ENCODE data around the gene SPEM3.

SPEM3 gene

DNA sequence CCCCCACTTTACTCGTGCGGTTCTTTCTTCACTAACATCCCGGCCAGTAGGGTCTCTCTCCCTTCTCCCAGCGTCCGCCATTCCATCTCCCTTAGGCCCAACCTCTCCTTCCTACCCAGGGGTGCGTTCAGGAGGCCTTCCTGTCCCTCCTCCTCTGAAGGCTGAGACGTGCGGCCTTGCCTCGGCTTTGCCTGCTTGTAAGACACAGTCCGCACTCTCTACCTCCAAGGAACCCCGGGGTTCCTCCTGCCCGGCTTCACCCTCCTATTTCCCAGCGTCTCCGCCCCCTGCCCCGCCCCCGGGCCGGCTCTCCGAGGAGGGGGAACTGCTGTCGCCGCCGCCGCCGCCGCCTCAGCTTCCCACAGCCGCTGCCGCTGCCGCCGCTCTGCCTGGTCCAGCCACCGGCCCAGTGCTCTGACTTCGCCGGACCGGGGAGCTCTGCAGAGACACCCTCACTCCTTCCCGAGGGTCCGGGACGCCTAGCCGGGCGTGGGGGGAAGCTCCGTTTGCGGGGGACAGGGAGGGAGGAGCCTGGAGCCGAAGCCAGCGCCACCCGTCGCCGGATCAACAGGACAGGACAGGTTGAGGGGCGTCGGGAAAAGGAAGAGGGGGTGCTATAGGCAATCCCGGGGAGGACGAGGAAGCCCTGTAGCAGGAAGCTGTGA, 9.4 kb downstream of the SPEM3 start:
- H3K36me3 ChIP-seq (ENCODE audit: insufficient read depth, low read length) = peaks cover 4% of the 10 kb centered on the region; the same call in 1 of the 2 replicates
- H2AFZ ChIP-seq (ENCODE audit: low read depth, low read length) = no peak overlapping the region
- DNase-seq (no peak), ATAC-seq (ENCODE audit: insufficient read depth, low read depth) (no peak)
- H3K4me1 ChIP-seq (ENCODE audit: insufficient read depth, low read length) = peaks cover 17% of the 10 kb centered on the region
- H3K9me3 ChIP-seq (ENCODE audit: insufficient read depth, low read length, severe bottlenecking) = no peaks in the 10 kb centered on the region
- H3K79me2 ChIP-seq (ENCODE audit: insufficient read depth, low read length) = peaks cover 15% of the 10 kb centered on the region
- TF ChIP-seq, protein P1, sequence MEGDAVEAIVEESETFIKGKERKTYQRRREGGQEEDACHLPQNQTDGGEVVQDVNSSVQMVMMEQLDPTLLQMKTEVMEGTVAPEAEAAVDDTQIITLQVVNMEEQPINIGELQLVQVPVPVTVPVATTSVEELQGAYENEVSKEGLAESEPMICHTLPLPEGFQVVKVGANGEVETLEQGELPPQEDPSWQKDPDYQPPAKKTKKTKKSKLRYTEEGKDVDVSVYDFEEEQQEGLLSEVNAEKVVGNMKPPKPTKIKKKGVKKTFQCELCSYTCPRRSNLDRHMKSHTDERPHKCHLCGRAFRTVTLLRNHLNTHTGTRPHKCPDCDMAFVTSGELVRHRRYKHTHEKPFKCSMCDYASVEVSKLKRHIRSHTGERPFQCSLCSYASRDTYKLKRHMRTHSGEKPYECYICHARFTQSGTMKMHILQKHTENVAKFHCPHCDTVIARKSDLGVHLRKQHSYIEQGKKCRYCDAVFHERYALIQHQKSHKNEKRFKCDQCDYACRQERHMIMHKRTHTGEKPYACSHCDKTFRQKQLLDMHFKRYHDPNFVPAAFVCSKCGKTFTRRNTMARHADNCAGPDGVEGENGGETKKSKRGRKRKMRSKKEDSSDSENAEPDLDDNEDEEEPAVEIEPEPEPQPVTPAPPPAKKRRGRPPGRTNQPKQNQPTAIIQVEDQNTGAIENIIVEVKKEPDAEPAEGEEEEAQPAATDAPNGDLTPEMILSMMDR (IDR thresholded peaks at IDR 0.05; ENCODE audit: borderline replicate concordance, extremely low read depth, low read length, poor library complexity, severe bottlenecking) = no peak
- TF ChIP-seq EZH2 (IDR thresholded peaks at IDR 0.05; ENCODE audit: borderline replicate concordance, low read depth, low read length, severe bottlenecking) = no peak
- no peak overlapping the region for H3K9ac ChIP-seq (ENCODE audit: low read depth, low read length)
- no peak overlapping the region for H3K4me2 ChIP-seq (ENCODE audit: insufficient read depth, low read length)
- no peak overlapping the region for H3K27ac ChIP-seq (ENCODE audit: low read length)
- H4K20me1 ChIP-seq (ENCODE audit: insufficient read depth, low read length) = no peaks in the 10 kb centered on the region
- H3K27me3 ChIP-seq (ENCODE audit: insufficient read depth, low read length, poor library complexity) = no peaks in the 10 kb centered on the region
- no peak overlapping the region for H3K4me3 ChIP-seq (ENCODE audit: low read depth in 1 of 2, low read length in 2 of 2)

DNA sequence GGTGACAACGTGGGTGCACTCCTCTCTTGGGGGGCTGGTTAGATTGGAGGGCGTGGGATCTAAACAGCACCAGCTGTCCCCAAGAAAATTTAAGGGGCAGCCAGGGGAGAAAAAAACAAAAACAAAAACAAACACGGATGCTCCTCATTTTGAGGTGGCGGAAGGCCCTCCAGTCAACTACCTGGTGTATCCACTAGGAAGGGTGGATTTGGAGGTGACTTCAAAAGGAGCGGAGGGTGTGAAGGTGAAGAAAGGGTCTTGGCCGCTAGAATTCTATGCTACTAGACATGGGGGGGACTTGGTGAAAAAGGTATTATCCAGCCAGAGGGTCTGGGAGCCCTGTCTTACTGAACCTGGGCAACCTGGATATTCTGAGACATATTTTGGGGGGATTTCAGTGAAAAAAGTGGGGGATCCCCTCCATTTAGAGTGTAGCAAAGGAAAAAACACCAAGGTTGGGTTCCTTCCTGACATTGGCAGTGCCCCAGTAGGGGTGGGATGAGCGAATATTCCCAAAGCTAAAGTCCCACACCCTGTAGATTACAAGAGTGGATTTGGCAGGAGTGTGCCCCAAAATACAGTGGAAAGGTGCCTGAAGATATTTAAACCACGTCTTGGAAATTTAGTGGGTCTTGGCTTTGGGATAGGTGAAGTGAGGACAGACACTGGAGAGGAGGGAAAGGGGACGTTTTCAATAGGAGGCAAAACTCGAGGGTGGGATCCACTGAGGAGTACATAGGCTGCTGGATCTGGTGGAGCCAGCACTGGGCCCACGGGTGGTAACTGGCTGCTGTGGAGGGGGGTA, 10.2 kb downstream of the SPEM3 start:
- H3K79me2 ChIP-seq (ENCODE audit: insufficient read depth, low read length) = peaks cover 15% of the 10 kb centered on the region
- H3K4me1 ChIP-seq (ENCODE audit: insufficient read depth, low read length) = peaks cover 17% of the 10 kb centered on the region
- ATAC-seq (ENCODE audit: insufficient read depth, low read depth) (no peak), DNase-seq (no peak)
- H3K4me3 ChIP-seq (ENCODE audit: low read depth in 1 of 2, low read length in 2 of 2) = no peak overlapping the region
- TF ChIP-seq, protein P1 (IDR thresholded peaks at IDR 0.05; ENCODE audit: borderline replicate concordance, extremely low read depth, low read length, poor library complexity, severe bottlenecking) = no peak
- no peak for TF ChIP-seq EZH2 (IDR thresholded peaks at IDR 0.05; ENCODE audit: borderline replicate concordance, low read depth, low read length, severe bottlenecking)
- H3K9me3 ChIP-seq (ENCODE audit: insufficient read depth, low read length, severe bottlenecking) = no peaks in the 10 kb centered on the region
- no peak overlapping the region for H3K4me2 ChIP-seq (ENCODE audit: insufficient read depth, low read length)
- H3K27ac ChIP-seq (ENCODE audit: low read length) = no peak overlapping the region
- H4K20me1 ChIP-seq (ENCODE audit: insufficient read depth, low read length) = no peaks in the 10 kb centered on the region
- peaks cover 4% of the 10 kb centered on the region; the same call in 1 of the 2 replicates for H3K36me3 ChIP-seq (ENCODE audit: insufficient read depth, low read length)
- H3K9ac ChIP-seq (ENCODE audit: low read depth, low read length) = no peak overlapping the region
- no peaks in the 10 kb centered on the region for H3K27me3 ChIP-seq (ENCODE audit: insufficient read depth, low read length, poor library complexity)
- no peak overlapping the region for H2AFZ ChIP-seq (ENCODE audit: low read depth, low read length)

DNA sequence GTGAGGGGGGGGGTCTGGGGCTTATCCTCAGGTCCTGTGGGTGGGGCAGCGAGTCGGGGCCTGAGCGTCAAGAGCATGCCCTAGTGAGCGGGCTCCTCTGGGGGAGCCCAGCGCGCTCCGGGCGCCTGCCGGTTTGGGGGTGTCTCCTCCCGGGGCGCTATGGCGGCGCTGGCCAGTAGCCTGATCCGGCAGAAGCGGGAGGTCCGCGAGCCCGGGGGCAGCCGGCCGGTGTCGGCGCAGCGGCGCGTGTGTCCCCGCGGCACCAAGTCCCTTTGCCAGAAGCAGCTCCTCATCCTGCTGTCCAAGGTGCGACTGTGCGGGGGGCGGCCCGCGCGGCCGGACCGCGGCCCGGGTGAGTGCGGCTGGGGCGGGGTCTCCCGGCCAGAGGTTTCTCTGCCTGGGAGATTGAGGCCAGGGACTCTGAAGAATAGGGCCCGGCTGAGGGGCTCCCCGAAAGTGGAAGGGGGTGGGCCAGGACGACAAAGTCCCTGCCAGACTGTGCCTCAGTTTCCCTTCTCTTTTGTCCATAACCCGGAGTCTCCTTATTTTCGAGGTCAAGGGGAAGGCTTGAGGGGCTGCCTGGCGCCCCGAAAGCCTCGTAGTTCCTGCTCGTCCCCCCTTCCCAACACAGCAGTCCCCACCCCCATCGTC, 10.9 kb downstream of the SPEM3 start, which contains the start of gene FGF11:
FGF11 (plus strand) TSS at position 51 of the 651 bp plus-strand sequence; CDS start at position 160, 109 bp downstream.
- H4K20me1 ChIP-seq (ENCODE audit: insufficient read depth, low read length) = no peaks in the 10 kb centered on the region
- H3K4me3 ChIP-seq (ENCODE audit: low read depth in 1 of 2, low read length in 2 of 2) = no peak within 1 kb of the TSS
- no peak for ATAC-seq (ENCODE audit: insufficient read depth, low read depth)
- no peak within 1 kb of the TSS for H3K27ac ChIP-seq (ENCODE audit: low read length)
- no peaks in the 10 kb centered on the region for H3K9me3 ChIP-seq (ENCODE audit: insufficient read depth, low read length, severe bottlenecking)
- no peak within 1 kb of the TSS for H2AFZ ChIP-seq (ENCODE audit: low read depth, low read length)
- TF ChIP-seq, protein P1 (IDR thresholded peaks at IDR 0.05; ENCODE audit: borderline replicate concordance, extremely low read depth, low read length, poor library complexity, severe bottlenecking) = no peak
- TF ChIP-seq EZH2 (IDR thresholded peaks at IDR 0.05; ENCODE audit: borderline replicate concordance, low read depth, low read length, severe bottlenecking) = no peak
- H3K9ac ChIP-seq (ENCODE audit: low read depth, low read length) = no peak within 1 kb of the TSS
- no peak for DNase-seq
- H3K36me3 ChIP-seq (ENCODE audit: insufficient read depth, low read length) = peaks cover 4% of the 10 kb centered on the region; the same call in 1 of the 2 replicates
- peaks cover 15% of the 10 kb centered on the region for H3K79me2 ChIP-seq (ENCODE audit: insufficient read depth, low read length)
- H3K4me1 ChIP-seq (ENCODE audit: insufficient read depth, low read length) = peaks cover 20% of the 10 kb centered on the region
- H3K27me3 ChIP-seq (ENCODE audit: insufficient read depth, low read length, poor library complexity) = no peaks in the 10 kb centered on the region
- no peak within 1 kb of the TSS for H3K4me2 ChIP-seq (ENCODE audit: insufficient read depth, low read length)

All from DND-41 (cell line).